ENCODE results near the gene MAP1LC3A.
"Not testable (repeated sequence)": the region's sequence is repeated elsewhere in the genome, so short reads cannot be mapped to it uniquely, and the experiment has no call there.

The MAP1LC3A gene

DNA sequence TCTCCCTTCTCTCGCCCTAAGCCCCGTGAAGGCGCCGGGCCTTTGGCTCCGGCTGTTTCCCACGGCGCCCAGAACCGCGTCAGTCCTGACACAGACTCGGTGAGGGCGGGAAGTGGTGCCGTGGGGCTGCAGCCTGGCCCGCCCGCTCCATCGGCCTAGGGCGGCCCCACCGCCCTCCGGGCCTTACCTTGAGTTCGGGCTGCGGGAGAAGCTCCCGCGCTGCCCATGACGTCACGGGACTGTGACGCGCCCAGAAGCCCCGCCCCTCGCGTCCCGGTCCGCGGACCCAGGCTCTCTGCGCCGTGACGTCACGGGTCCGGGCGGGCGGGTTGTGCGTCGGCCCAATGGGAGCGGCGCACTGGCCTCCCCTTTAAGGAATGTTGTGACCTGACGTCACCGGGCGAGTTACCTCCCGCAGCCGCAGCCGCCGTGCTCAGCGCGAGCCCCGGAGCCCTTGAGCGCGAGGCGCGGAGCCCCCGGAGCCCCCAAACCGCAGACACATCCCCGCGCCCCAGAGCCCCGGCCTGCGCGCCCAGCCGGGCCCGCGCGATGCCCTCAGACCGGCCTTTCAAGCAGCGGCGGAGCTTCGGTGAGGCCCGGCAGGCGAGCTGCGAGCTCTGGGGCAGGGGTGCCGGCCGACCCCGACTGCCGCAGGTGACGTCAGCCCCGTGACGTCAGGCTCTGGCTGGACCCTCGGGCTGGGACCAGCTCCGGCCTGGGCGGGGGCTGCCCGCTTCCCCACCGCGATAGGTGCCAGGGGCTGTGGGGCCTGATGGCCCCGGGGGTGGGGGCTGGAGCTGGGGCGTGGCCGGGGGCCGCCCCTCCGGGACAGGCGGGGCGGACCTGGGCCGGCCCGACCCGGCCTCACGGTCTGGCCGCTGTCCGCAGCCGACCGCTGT lies at the start of gene MAP1LC3A:
Gene MAP1LC3A (plus strand): TSS at position 399 of the 899 bp plus-strand sequence. CDS start 151 bp downstream, at position 550.
- no peak for FAIRE-seq

DNA sequence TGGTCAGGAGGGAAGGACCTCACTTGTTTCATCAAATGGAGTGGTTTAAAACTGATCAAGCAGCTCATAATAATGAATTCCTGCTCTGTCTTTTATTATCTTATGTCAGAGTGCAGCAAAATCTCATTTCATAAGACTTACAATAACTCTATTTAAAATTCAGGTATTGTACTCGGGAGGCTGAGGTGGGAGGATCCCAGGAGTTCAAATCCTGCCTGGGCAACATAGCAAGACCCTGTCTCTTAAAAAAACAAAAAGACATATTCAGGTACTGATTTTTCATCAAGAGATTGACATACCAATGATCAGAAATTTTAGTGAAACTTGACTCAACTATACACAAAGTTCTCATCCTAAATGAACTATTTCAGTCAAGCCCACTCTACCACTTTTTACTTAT lies 47.9 kb upstream of the MAP1LC3A start:
- no peak for FAIRE-seq

DNA sequence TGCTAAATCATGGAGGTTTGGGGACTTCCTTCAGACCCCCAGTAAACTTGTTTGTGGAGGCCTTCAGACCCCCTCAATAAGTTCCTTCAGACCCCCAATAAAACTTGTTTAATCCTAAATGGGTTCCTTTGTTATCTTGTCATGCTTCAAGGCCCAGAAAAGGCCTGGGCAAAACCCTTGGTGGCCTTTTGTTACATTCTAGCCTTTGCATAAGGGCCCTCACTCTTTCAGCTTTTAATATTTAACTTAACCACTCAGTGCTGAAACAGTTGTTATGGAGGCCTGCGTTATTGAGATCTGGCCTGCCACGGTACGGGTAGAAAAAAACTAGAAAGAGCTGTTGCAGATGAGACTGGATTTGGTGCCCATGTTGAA lies 46.6 kb upstream of the MAP1LC3A start:
- no peak for FAIRE-seq

DNA sequence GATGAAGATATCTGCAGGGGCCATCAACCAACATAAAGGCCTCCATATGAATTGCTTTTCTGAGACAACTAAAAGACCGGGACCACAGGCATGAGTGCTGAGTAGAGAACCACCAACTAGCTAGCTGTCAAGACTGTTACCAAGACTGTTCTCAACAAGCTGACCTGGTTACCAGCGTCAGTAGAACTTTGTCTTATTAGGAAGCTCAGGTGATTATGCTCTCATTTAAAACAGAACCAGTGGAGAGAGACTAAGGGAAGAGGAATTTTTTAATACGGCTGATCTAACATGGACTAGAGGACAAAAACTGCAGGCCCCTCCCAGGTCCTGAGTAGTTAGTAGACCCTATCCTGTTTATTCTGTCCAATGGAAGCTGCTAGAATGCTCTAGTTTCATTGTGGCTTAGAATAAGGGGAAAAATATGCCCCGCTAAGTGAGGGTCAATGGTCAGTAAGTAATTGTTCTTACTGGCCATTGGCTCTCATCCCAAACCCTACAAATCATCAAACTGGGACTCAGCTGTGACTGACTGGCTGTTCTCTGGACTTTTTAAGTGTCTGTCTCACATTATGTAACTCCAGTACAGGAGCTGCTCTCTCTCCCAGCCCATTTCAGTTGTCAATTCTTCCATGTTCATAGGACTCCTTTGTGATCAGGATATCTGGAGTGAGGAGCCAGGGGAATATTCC lies 46.1 kb upstream of the MAP1LC3A start:
- FAIRE-seq: no peak

DNA sequence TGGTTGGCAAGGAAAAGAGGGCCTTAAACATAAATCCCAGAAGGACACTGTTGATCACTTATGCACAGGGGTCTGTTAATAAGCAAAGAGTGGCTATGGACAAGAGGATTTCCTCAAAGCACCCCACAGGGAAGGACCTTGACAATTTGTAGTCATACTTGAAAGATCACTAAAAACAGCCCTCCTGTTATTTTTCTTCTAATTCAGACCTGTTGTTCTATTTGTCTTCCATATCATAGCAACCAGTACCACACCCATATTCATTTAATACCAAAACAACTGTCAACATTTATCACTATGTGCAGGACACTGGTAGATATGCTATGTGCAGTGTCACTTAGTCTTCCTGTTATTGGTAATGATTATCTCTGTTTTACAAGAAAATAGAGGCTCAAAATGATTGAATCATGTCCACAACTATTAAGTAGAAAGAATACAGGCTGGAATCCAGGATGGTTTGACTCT lies 45.5 kb upstream of the MAP1LC3A start:
- no peak for FAIRE-seq

DNA sequence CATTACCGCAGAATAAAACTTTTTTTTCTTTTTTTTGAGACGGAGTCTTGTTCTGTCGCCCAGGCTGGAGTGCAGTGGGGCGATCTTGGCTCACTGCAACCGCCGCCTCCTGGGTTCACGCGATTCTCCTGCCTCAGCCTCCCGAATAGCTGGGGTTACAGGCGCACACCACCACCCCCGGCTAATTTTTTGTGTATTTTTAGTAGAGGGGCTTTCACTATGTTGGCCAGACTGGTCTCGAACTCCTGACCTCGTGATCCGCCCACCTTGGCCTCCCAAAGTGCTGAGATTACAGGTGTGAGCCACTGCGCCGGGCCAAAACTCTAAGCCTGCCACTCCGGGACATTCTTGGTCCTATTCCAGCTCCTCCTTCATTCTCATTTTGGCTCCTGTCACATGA lies 44.5 kb upstream of the MAP1LC3A start:
- not testable (repeated sequence) for FAIRE-seq

DNA sequence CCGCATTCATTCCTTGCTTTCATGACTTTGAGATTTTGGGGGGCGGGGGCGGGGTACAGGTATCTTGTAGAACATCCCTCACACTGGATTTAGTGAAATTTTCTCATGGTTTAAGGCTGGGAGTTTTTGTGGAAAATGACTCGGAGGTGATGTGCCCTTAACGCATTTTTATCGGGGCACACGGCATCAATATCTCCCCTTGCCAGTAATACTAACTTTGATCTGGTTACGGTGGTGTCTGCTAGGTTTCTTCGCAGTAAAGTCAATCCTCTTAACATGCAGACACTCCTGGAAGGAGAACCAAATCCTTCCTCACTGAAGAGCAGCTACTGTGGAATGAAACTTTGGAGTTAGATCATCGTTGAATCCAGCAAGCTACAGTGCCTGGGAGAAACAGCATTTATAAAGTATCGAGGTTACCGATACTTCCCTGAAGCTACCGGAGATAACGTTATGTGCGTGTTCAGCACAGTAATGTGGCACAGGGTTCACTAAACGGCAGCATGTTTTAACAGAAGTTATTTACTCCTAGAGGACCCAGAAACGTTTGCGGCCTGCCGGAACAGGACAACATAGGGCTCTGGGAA lies 43.5 kb upstream of the MAP1LC3A start:
- FAIRE-seq: no peak

DNA sequence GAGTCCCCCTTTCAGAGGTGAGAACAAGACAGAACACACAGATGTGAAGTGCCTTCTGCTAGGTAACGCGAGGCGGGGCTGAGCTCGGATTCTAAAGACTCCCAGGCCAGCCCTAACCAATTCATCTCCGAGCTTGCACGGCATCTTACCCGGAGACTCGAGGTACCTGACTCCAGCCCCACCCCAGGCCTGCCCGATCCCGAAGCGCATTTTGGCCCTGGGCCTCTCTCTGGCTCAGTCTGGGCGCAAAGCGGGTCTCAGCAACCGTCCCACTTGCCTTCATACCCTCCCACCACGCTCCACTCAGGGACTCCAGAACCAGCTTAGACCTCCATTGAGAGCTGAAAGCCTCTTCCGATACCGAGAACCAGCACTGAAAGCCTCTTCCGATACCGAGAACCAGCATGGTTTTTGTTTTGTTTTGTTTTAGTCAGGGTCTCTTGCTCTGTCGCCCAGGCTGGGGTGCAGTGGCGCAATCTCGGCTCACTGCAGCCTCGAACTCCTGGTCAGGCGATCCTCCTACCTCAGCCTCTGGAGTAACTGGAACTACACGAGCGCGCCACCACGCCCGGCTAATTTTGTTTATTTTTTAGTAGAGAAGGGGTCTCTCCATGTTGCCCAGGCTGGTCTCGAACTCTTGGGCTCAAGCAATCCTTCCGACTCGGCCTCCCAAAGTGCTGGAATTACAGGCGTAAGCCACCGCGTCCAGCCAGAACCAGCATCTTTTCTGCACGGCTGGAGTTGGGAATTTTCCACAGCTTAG lies 42.9 kb upstream of the MAP1LC3A start:
- FAIRE-seq: no peak

DNA sequence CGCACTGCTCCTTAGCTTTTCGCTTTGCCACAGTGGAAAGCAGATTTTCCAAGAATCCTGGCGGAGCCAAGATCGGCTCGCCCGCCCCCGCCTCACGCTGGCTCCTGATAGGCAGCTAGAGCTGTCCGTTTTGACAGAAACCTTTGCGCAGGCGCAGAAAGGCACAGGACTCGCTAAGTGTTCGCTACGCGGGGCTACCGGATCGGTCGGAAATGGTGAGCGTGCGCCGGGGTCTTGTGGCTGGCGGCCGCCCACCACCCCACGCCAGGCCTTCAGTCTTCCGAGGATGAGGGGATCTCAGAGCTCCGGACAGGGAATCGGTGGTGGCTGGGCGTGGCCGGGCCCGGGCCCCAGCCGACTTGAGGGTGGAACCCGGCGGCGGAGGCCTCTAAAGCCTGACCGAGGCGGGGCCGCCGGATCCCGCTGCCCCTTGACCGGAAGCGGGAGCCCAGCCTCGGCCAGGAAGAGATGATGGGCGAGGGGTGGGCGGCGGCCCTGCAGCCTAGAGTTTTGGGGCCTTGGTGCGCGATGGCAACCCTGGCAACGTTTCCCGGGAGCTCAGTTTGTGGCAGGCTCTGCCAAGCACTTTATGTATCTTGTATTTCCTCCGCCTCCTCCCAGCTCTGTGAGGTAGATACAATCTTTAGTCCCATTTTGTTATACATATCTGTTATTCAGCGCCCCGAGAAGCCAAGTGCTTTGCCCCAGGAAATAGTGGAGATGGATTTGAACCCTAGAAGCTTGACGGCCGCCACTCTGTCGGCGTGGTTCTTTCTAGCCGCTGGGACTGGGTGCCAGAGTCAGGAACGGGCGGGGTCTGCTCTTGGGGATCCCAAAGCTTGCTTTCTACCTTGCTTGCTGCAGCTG lies 42.0 kb upstream of the MAP1LC3A start, which contains the start of gene DYNLRB1:
Gene DYNLRB1 (plus strand): TSS at position 176 of the 867 bp plus-strand sequence. CDS start 37 bp downstream, at position 213.
- FAIRE-seq: peak; percentile 62

DNA sequence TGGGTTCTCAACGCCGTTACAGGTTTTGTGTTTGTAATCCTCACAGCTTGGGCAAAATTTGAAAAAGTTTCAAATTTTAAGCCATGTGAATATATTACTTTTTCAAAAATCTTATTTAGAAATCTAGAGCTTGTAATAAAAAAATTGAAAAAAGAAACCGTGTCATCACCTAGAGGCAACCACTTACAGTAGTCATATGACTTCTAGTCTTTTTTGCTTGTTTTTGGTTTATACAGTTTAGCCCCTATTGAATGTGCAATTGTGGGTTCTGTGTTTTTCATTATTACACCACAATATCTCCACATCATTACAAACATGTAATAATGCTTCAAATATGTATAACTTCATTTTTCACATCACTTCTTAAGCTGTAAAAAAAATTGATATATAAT lies 41.4 kb upstream of the MAP1LC3A start:
- FAIRE-seq: no peak

DNA sequence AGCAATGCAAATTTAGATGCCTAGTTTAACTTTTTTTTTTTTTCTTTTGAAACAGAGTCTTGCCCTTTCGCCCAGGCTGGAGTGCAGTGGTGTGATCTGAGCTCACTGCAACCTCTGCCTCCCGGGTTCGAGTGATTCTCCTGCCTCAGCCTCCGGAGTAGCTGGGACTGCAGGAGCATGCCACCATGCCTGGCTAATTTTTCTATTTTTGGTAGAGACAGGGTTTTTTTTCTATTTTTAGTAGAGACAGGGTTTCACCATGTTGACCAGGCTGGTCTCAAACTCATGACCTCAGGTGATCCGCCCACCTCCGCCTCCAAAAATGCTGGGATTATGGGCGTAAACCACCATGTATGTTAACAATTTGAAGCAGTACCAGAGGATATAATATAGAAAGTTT lies 39.7 kb upstream of the MAP1LC3A start:
- FAIRE-seq: not testable (repeated sequence)

DNA sequence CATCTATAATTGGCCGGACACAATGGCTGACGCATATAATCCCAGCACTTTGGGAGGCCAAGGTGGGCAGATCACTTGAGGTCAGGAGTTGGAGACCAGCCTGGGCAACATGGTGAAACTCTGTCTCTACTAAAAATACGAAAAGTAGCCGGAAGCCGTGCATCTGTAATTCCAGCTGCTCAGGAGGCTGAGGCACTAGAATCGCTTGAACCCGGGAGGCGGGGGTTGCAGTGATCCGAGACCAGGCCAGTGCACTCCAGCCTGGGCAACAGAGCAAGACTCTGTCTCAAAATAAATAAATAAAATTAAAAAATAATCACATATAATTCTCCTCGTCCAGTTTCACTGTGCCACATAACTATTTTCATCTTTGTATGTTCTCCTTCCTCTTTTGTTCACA lies 38.7 kb upstream of the MAP1LC3A start:
- not testable (repeated sequence) for FAIRE-seq

DNA sequence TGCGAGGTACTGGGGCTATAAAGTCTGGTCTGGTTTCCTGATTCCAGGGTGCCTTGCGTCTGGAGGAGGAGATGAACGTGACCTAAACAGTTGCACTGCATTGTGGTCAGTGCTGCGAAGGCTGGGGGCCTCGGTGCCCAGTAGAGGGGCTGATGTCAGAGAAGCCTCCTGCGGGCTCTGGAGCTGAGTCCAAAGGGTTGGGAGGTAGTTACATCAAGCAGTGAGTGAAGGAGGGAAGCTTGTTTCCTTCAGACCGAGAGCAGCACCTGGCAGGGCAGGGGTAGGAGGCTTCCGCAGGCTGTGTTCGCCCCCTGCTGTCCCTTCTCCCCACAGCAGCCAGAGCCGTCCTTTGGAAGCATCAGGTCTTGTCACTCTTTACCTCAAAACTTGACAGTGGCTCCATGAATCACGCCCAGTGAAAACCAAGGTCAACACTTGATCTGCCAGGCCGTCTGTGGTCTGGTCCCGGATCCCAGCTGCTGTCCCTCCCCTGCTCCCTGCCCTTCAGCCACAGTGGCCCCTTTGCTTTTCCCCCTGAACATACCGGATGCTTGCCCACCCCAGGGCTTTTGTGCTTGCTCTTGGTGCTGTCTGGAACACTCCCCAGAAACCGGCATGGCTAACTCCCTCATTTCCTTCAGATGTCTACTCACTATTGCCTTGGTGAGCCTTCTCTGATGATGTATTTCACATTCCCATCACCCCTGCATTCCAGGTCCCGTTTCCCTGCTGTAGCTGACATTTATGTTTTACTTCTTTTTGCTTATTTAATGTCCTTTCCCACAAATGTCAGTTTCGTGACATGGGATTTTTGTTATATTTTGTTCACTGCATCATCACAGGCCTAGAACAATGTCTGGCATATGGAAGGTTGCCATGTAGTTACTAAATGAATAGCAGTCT lies 35.3 kb upstream of the MAP1LC3A start:
- no peak for FAIRE-seq

DNA sequence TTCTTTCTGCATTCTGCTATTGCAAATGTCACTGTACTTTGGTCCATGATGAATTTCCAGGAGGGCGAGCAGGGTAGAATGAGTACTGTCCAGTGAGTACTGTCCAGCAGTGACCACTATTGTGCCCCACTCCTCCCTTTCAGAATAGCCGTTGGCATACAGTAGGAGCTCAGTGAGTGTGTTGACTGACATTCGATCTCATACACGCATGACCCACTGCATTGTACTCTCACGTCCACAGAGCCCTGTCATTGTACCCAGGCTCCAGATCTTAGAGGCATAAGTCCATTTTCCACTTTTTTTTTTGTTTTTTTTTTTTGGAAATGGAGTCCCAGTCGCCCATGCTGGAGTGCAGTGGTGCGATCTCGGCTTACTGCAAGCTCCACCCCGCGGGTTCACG lies 34.1 kb upstream of the MAP1LC3A start:
- FAIRE-seq: no peak

DNA sequence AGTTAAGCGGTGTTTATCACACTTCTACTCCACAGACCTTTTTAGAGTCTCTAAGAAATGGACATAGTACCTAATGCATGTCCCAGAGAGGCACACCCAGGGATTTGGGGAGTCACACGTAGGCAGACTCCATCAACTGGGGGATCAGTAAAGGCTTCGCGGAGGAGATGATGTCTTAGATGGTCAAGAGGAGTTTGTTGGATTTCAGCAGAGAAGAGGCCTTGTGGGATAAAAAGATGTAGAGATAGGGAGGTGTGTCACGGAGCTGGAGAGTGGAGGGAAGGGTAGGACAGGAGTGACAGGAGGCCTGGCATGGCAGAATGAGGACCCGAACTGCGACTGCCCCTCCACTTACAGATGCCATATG lies 33.2 kb upstream of the MAP1LC3A start:
- FAIRE-seq: no peak

DNA sequence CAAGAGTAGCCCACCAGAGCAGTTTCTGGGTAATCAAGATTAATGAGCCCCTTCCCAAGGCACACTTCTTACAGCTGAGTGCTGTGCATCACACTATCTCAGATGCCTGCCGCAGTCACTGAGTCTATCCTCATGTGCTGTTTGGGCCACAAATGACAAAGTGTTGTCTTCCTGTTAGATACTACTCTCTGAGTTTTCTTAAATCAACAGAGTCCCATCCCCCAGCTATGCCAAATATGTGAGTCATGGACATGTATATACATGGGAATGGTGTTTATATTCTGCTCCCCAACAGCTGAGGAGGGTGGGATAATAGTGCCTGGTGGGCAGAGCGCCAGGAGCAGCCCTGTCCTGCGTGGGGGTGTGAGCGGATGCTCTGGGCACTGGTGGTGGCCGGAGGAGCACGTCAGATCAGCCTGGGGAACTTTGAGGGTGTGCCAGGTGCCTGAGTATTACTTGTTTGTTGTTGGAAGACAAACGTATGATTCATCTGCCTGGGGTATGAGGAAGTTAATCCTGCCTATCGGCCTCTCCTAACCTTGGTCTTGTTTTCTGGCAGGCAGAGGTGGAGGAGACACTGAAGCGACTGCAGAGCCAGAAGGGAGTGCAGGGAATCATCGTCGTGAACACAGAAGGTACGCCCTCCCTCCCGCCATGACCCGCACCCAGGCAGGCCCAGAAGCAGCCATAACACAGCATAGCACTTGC lies 32.7 kb upstream of the MAP1LC3A start:
- no peak for FAIRE-seq

DNA sequence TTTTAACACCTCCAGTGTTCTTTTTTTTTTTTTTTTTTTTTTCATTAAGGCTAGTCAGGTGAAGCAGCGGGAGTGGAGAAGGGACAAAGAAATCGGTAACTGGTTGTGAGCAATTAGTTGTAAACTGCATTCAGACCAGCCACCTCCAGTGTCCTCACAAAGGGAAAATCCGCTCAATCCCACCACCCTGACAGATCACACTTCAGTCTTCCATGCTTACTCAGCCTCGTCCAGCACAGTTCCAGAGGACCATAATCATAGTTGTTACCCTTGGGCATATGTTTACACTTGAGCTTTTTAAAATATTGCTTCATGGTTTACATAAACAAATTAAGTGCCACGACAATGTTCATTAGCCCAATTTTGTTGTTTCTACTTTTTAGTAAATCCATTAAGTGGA lies 32.1 kb upstream of the MAP1LC3A start:
- FAIRE-seq: no peak

DNA sequence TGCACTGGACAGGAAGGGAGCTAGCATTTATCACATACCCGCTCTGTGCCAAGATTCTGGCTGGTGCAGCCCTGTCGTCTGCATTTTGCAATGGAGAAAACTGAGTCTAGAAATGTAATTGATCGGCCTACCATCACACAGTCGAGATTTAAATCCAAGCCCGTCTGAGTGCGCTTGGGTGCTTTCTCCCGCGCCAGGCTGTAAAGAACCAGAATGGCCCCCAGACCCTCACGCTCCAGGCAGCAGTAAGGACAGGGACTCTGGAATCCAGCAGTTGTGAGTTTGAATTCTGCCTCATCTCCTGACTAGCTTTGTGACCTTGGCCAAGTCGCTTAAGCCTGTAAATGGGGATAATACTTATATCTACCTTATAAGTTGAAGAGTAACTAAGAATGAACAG lies 31.5 kb upstream of the MAP1LC3A start:
- FAIRE-seq: no peak

DNA sequence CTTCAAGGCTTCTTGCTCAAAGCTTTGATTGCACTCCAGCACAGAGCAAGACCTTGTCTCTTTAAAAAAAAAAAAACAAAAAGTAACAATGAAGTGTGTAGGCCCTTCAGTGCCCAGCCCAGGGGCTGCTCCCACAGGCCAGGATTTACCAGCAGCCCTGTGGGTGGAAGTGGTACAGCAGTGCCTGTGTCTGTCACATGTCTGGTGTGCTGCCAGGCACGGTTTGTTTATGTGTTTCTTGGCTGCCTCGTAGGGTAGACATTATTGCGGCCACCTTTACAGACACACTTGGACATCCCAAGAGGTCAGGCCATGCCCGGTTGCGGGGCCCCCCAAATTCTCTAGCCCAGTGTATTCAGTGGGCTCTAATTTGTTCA lies 29.6 kb upstream of the MAP1LC3A start:
- no peak for FAIRE-seq

DNA sequence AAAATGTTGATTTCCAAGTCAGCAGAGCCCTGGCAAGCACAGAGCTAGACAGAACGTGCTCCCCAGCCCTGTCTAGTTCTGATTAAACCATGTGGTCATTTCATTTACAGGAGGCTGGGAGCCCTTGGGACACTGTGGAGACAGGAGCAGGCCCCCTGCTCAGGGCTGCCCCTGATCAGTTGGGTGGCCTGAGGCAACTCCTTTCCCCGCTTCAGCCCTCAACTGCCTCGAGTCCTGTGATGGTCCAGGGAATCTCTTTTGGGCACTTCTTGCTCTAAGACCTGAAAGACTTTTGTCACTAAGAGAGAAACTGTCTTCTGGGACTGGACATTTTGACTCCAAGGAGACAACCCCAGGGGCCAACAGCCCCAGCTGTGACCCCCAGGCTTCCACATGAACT lies 28.8 kb upstream of the MAP1LC3A start:
- FAIRE-seq: no peak

All from A204.1 (cell line).